Thyroid gland (tissue), 4 donors: ENCODE measurements around the gene ADAMTSL4.
A peak's percentile ranks its signal among the peaks of the same experiment; 100 is the strongest.

Experiments
- CTCF ChIP-seq, 6 experiments: fragments of 200-600 bp in 3 of 6; fragments of 450-650 bp in 3 of 6; sonication (generic) in 3 of 6; IDR thresholded peaks; one replicate each; pipeline ENCODE4 v1.5.1; 2016 to 2019; ENCODE audit warnings: antibody characterized with exemption in 6 of 6, mild to moderate bottlenecking in 2 of 6, inconsistent platforms in 1 of 6, moderate library complexity in 1 of 6
- POLR2A ChIP-seq, 2 donors: fragments of 450-650 bp; IDR thresholded peaks; one replicate each; pipeline ENCODE4 v1.6.1; 2017; ENCODE audit warnings: antibody characterized with exemption in 2 of 2, mild to moderate bottlenecking in 2 of 2, moderate library complexity in 1 of 2

GRCh38 chr1:150576794-150577556, 27.8 kb downstream of the ADAMTSL4 start:
- TF ChIP-seq CTCF (IDR thresholded peaks at IDR 0.05) (no peak), POLR2A (IDR thresholded peaks at IDR 0.05) (peak in 1 of 2 donors; percentile 3)
